ENCODE results near the gene RHBDL2. TPM values are rescaled to one million over a fixed set of nuclear protein-coding genes. Genes with fewer than 3 reads are reported as not detected.
"Not testable (repeated sequence)": the region's sequence is repeated elsewhere in the genome, so short reads cannot be mapped to it uniquely, and the experiment has no call there.

RHBDL2 gene
- total RNA-seq, 4 donors from 2014 or later = not detected

GRCh38 chr1:38852780-38853179, 88.8 kb downstream of the RHBDL2 start:
- Histone ChIP-seq H3K4me3 (no peak overlapping the region), H3K27me3 (no peaks in the 10 kb centered on the region), H3K36me3 (peaks cover 24 to 86% (median 59%) of the 10 kb centered on the region in 4 donors), H3K27ac (replicated peaks in 1 of 4) (no peak overlapping the region), H3K9me3 (no peaks in the 10 kb centered on the region), H3K4me1 (peaks cover 6 to 22% (median 16%) of the 10 kb centered on the region in 4 donors)
- intact Hi-C loops (cut with DNase I) = no loop called here
- TF ChIP-seq POLR2AphosphoS5 (IDR thresholded peaks at IDR 0.05) (no peak), EP300 (IDR thresholded peaks at IDR 0.05) (no peak), CTCF (IDR thresholded peaks at IDR 0.05) (no peak), POLR2A (IDR thresholded peaks at IDR 0.05; ENCODE audit: low read depth) (no peak)
- WGBS = 84% methylated on average over 4 of the region's 4 CpGs
- DNase-seq (ENCODE audit: extremely low spot score) = no peak

- Histone ChIP-seq H3K4me1 (peaks cover 0 to 4% (median 0%) of the 10 kb centered on the region in 4 donors), H3K4me3 (no peak overlapping the region), H3K9me3 (no peaks in the 10 kb centered on the region), H3K36me3 (peaks cover 24 to 98% (median 85%) of the 10 kb centered on the region in 4 donors), H3K27me3 (no peaks in the 10 kb centered on the region), H3K27ac (replicated peaks in 1 of 4) (no peak overlapping the region)
- TF ChIP-seq POLR2AphosphoS5 (IDR thresholded peaks at IDR 0.05) (no peak), EP300 (IDR thresholded peaks at IDR 0.05) (no peak)
- DNase-seq (ENCODE audit: extremely low spot score) = no peak
- intact Hi-C loops (cut with DNase I) = no loop called here
- WGBS = 73% methylated on average over 1 of the region's 1 CpG
Observed at GRCh38 chr1:38848071-38848470, 93.6 kb downstream of the RHBDL2 start.

- no peak for TF ChIP-seq POLR2A (IDR thresholded peaks at IDR 0.05; ENCODE audit: low read depth)
- no peak for TF ChIP-seq EP300 (IDR thresholded peaks at IDR 0.05)
- no peak for TF ChIP-seq CTCF (IDR thresholded peaks at IDR 0.05)
- no peak for TF ChIP-seq POLR2AphosphoS5 (IDR thresholded peaks at IDR 0.05)
- H3K9me3 ChIP-seq = no peaks in the 10 kb centered on the region
- H3K27me3 ChIP-seq = no peaks in the 10 kb centered on the region
- 78% methylated on average over 3 of the region's 3 CpGs for WGBS
- no peak overlapping the region for H3K4me3 ChIP-seq
- no peak for DNase-seq (ENCODE audit: extremely low spot score)
- no peak overlapping the region for H3K27ac ChIP-seq (replicated peaks in 1 of 4)
- peaks cover 0 to 4% (median 0%) of the 10 kb centered on the region in 4 donors for H3K4me1 ChIP-seq
- intact Hi-C loops (cut with DNase I) = no loop called here
- H3K36me3 ChIP-seq = peaks cover 21 to 100% (median 90%) of the 10 kb centered on the region in 4 donors
Observed at GRCh38 chr1:38846210-38846609, 95.4 kb downstream of the RHBDL2 start.

- 94% methylated on average over 3 of the region's 3 CpGs for WGBS
- H3K27ac ChIP-seq (replicated peaks in 1 of 4); intact Hi-C loops (cut with DNase I); H3K27me3 ChIP-seq; H3K4me3 ChIP-seq; H3K9me3 ChIP-seq; DNase-seq (ENCODE audit: extremely low spot score): not testable (repeated sequence)
- peaks cover 15 to 95% (median 80%) of the 10 kb centered on the region in 4 donors for H3K36me3 ChIP-seq
- H3K4me1 ChIP-seq = peaks cover 5 to 11% (median 7%) of the 10 kb centered on the region in 4 donors
Observed at GRCh38 chr1:38845088-38845487, 96.5 kb downstream of the RHBDL2 start.

- Histone ChIP-seq H3K4me1 (peaks cover 7 to 17% (median 10%) of the 10 kb centered on the region in 4 donors), H3K9me3 (no peaks in the 10 kb centered on the region), H3K4me3 (no peak overlapping the region), H3K27ac (replicated peaks in 1 of 4) (peak overlapping the region in 1 of 4 donors; percentile 7), H3K36me3 (peaks cover 24 to 79% (median 57%) of the 10 kb centered on the region in 4 donors), H3K27me3 (no peaks in the 10 kb centered on the region)
- no peak for DNase-seq (ENCODE audit: extremely low spot score)
- TF ChIP-seq EP300 (IDR thresholded peaks at IDR 0.05) (no peak), CTCF (IDR thresholded peaks at IDR 0.05) (no peak), POLR2A (IDR thresholded peaks at IDR 0.05; ENCODE audit: low read depth) (no peak), POLR2AphosphoS5 (IDR thresholded peaks at IDR 0.05) (no peak)
- intact Hi-C loops (cut with DNase I) = no loop called here
- 53% methylated on average over 2 of the region's 2 CpGs for WGBS
Observed at GRCh38 chr1:38840281-38840680, 101.3 kb downstream of the RHBDL2 start.

- H3K4me1 ChIP-seq = peaks cover 7 to 17% (median 10%) of the 10 kb centered on the region in 4 donors
- intact Hi-C loops (cut with DNase I) = loop anchor here (10.0 kb wide), 1 partner anchor 805 kb away; no protein-coding TSS in a partner anchor
- no peak overlapping the region for H3K27ac ChIP-seq (replicated peaks in 1 of 4)
- H3K4me3 ChIP-seq = no peak overlapping the region
- no peak for DNase-seq (ENCODE audit: extremely low spot score)
- H3K27me3 ChIP-seq = no peaks in the 10 kb centered on the region
- H3K36me3 ChIP-seq = peaks cover 20 to 69% (median 48%) of the 10 kb centered on the region in 4 donors
- H3K9me3 ChIP-seq = no peaks in the 10 kb centered on the region
- WGBS = 95% methylated on average over 9 of the region's 9 CpGs
- no peak for TF ChIP-seq EP300 (IDR thresholded peaks at IDR 0.05)
- TF ChIP-seq CTCF (IDR thresholded peaks at IDR 0.05) = no peak
- no peak for TF ChIP-seq POLR2AphosphoS5 (IDR thresholded peaks at IDR 0.05)
- no peak for TF ChIP-seq POLR2A (IDR thresholded peaks at IDR 0.05; ENCODE audit: low read depth)
Observed at GRCh38 chr1:38839363-38839762, 102.3 kb downstream of the RHBDL2 start.

GRCh38 chr1:38836316-38836715, 105.3 kb downstream of the RHBDL2 start:
- H3K4me3 ChIP-seq; H3K9me3 ChIP-seq; H3K27ac ChIP-seq (replicated peaks in 1 of 4); DNase-seq (ENCODE audit: extremely low spot score); H3K27me3 ChIP-seq: not testable (repeated sequence)
- intact Hi-C loops (cut with DNase I) = loop anchor here (10.0 kb wide), 1 partner anchor 802 kb away; no protein-coding TSS in a partner anchor
- WGBS = 88% methylated on average over 10 of the region's 10 CpGs
- H3K4me1 ChIP-seq = peaks cover 7 to 17% (median 10%) of the 10 kb centered on the region in 4 donors
- peaks cover 16 to 39% (median 23%) of the 10 kb centered on the region in 4 donors for H3K36me3 ChIP-seq
